ENCODE data around the gene CCRL2.
A peak's percentile ranks its signal among the peaks of the same experiment; 100 is the strongest.
"Not testable (repeated sequence)": the region's sequence is repeated elsewhere in the genome, so short reads cannot be mapped to it uniquely, and the experiment has no call there.

The CCRL2 gene

GRCh38 chr3:46383951-46384330 lies 23.1 kb upstream of the CCRL2 start:
- H3K27me3 ChIP-seq (replicated peaks), result no peaks in the 10 kb centered on the region
- no peak for DNase-seq
- no peaks in the 10 kb centered on the region for H3K36me3 ChIP-seq (replicated peaks)
- no peak overlapping the region for H3K27ac ChIP-seq
- in situ Hi-C loops (cut with HindIII; ENCODE audit: low pct_ligation_motif_present, low sequenced_read_pairs), result no loop called here
- no peak for TF ChIP-seq CTCF (IDR thresholded peaks at IDR 0.05; ENCODE audit: low read depth, low read length, missing control alignments)
- H3K4me3 ChIP-seq (ENCODE audit: low read depth, low read length), result no peak overlapping the region

- DNase-seq, result peak; percentile 54
- no peak overlapping the region for H3K27ac ChIP-seq
- no peaks in the 10 kb centered on the region for H3K36me3 ChIP-seq (replicated peaks)
- no peak overlapping the region for H3K4me3 ChIP-seq (ENCODE audit: low read depth, low read length)
- H3K27me3 ChIP-seq (replicated peaks), result no peaks in the 10 kb centered on the region
- in situ Hi-C loops (cut with HindIII; ENCODE audit: low pct_ligation_motif_present, low sequenced_read_pairs), result no loop called here
- TF ChIP-seq CTCF (IDR thresholded peaks at IDR 0.05; ENCODE audit: low read depth, low read length, missing control alignments), result no peak
Observed at GRCh38 chr3:46386205-46386604, 20.9 kb upstream of the CCRL2 start.

GRCh38 chr3:46388847-46389246 lies 18.2 kb upstream of the CCRL2 start:
- H3K36me3 ChIP-seq (replicated peaks); DNase-seq; H3K27me3 ChIP-seq (replicated peaks); in situ Hi-C loops (cut with HindIII; ENCODE audit: low pct_ligation_motif_present, low sequenced_read_pairs); H3K27ac ChIP-seq; H3K4me3 ChIP-seq (ENCODE audit: low read depth, low read length): not testable (repeated sequence)

GRCh38 chr3:46389306-46389705 lies 17.8 kb upstream of the CCRL2 start:
- no peak for TF ChIP-seq CTCF (IDR thresholded peaks at IDR 0.05; ENCODE audit: low read depth, low read length, missing control alignments)
- Histone ChIP-seq H3K36me3 (replicated peaks) (no peaks in the 10 kb centered on the region), H3K27ac (no peak overlapping the region), H3K4me3 (ENCODE audit: low read depth, low read length) (no peak overlapping the region), H3K27me3 (replicated peaks) (no peaks in the 10 kb centered on the region)
- DNase-seq, result no peak
- in situ Hi-C loops (cut with HindIII; ENCODE audit: low pct_ligation_motif_present, low sequenced_read_pairs), result no loop called here

GRCh38 chr3:46391526-46391925 lies 15.5 kb upstream of the CCRL2 start:
- H3K27ac ChIP-seq; H3K36me3 ChIP-seq (replicated peaks); H3K4me3 ChIP-seq (ENCODE audit: low read depth, low read length); in situ Hi-C loops (cut with HindIII; ENCODE audit: low pct_ligation_motif_present, low sequenced_read_pairs); DNase-seq; H3K27me3 ChIP-seq (replicated peaks): not testable (repeated sequence)

- in situ Hi-C loops (cut with HindIII; ENCODE audit: low pct_ligation_motif_present, low sequenced_read_pairs), result no loop called here
- no peaks in the 10 kb centered on the region for H3K27me3 ChIP-seq (replicated peaks)
Observed at GRCh38 chr3:46393011-46393410, 14.0 kb upstream of the CCRL2 start.

More at GRCh38 chr3:46393011-46393410, 14.0 kb upstream of the CCRL2 start:
- no peak for TF ChIP-seq CTCF (IDR thresholded peaks at IDR 0.05; ENCODE audit: low read depth, low read length, missing control alignments)
- no peak for DNase-seq
- Histone ChIP-seq H3K36me3 (replicated peaks) (no peaks in the 10 kb centered on the region), H3K27ac (no peak overlapping the region), H3K4me3 (ENCODE audit: low read depth, low read length) (no peak overlapping the region)
